ENCODE data around the gene ABCC4.

DNA sequence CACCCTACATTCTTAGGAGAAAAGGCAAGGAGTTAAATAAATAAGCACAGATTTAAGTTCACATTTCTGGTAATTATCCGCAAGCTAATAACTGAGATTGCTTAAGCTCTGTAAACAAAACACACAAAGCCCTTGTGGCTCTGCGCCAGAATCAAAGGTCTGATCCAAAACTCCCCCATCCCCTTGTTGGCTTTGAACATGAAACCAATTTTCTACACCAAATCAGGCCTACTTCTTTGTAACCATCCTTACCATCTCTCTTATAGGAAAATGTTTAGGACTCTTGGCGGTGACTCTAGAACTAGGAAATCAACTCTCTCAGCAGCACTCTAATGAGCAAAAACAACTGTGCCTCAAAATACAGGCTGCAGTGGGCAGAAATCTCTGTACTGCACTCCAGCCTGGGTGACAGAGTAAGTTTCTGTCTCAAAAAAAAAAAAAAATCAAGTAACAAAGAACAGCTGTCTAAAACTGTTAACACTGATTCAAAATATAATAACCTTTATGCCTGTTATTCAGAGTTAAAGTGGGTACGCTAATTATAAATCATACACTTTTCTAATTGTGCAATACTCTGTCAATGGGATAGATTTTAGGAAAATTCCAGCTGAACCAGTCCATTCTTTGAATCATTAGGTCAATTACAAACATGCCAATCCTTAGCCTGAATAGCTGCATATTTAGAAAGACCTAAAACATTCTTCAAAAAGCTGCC, 25.8 kb downstream of the ABCC4 start:
- TF ChIP-seq POLR2A (IDR thresholded peaks at IDR 0.05) = no peak
- TF ChIP-seq, protein P1, sequence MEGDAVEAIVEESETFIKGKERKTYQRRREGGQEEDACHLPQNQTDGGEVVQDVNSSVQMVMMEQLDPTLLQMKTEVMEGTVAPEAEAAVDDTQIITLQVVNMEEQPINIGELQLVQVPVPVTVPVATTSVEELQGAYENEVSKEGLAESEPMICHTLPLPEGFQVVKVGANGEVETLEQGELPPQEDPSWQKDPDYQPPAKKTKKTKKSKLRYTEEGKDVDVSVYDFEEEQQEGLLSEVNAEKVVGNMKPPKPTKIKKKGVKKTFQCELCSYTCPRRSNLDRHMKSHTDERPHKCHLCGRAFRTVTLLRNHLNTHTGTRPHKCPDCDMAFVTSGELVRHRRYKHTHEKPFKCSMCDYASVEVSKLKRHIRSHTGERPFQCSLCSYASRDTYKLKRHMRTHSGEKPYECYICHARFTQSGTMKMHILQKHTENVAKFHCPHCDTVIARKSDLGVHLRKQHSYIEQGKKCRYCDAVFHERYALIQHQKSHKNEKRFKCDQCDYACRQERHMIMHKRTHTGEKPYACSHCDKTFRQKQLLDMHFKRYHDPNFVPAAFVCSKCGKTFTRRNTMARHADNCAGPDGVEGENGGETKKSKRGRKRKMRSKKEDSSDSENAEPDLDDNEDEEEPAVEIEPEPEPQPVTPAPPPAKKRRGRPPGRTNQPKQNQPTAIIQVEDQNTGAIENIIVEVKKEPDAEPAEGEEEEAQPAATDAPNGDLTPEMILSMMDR (IDR thresholded peaks at IDR 0.05) = no peak

All from vagina (tissue), 2 donors.